OCI-LY1 (cell line): ENCODE measurements around the gene MAST4.

ENCODE experiments used
- H2AFZ ChIP-seq: fragments of 200-600 bp; sonication (generic), shearing (Covaris generic); 2 replicates; pipeline ENCODE4 v1.6.0; 2014; ENCODE audit warnings: antibody characterized with exemption, mild to moderate bottlenecking, low read length
- H3F3A ChIP-seq: fragments of 200-600 bp; sonication (generic), shearing (Covaris generic); 2 replicates; pipeline ENCODE4 v1.6.0; 2014; ENCODE audit warnings: mild to moderate bottlenecking, antibody characterized with exemption, low read length, moderate library complexity; ENCODE audit not compliant: insufficient read depth
- H3K27ac ChIP-seq: fragments of 200-600 bp; sonication (generic); 2 replicates; pipeline ENCODE4 v1.5.1; 2014; ENCODE audit warnings: low read length, mixed run types, mild to moderate bottlenecking, low read depth; ENCODE audit not compliant: poor library complexity, severe bottlenecking
- H3K27me3 ChIP-seq: fragments of 200-600 bp; sonication (generic); 2 replicates; pipeline ENCODE4 v1.6.0; 2014; ENCODE audit warnings: antibody characterized with exemption, mild to moderate bottlenecking, low read length, moderate library complexity; ENCODE audit not compliant: insufficient read depth
- H3K36me3 ChIP-seq: fragments of 200-600 bp; sonication (generic); 2 replicates; pipeline ENCODE4 v1.6.1; 2014; ENCODE audit warnings: mild to moderate bottlenecking, antibody characterized with exemption, low read length, moderate library complexity, mixed read lengths; ENCODE audit not compliant: insufficient read depth
- H3K4me1 ChIP-seq: fragments of 200-600 bp; sonication (generic); 2 replicates; pipeline ENCODE4 v1.5.1; 2014; ENCODE audit warnings: mild to moderate bottlenecking, low read length, moderate library complexity; ENCODE audit not compliant: insufficient read depth, severe bottlenecking
- H3K4me2 ChIP-seq: fragments of 200-600 bp; sonication (generic), shearing (Covaris generic); 2 replicates; pipeline ENCODE4 v1.6.1; 2014; ENCODE audit warnings: low read length
- H3K4me3 ChIP-seq: fragments of 200-600 bp; sonication (generic); 2 replicates; pipeline ENCODE4 v1.5.1; 2014; ENCODE audit warnings: low read length, low read depth, mild to moderate bottlenecking, mixed read lengths; ENCODE audit not compliant: poor library complexity, severe bottlenecking
- H3K79me2 ChIP-seq: fragments of 200-600 bp; shearing (Covaris generic); 2 replicates; pipeline ENCODE4 v1.6.1; 2016; ENCODE audit warnings: mixed run types, low read length, mixed read lengths; ENCODE audit not compliant: insufficient read depth
- H3K9ac ChIP-seq: fragments of 200-600 bp; sonication (generic), shearing (Covaris generic); 2 replicates; pipeline ENCODE4 v1.6.1; 2014; ENCODE audit warnings: mild to moderate bottlenecking, low read length, mixed read lengths
- H3K9me2 ChIP-seq: fragments of 200-600 bp; sonication (generic), shearing (Covaris generic); 2 replicates; pipeline ENCODE4 v1.6.1; 2014; ENCODE audit warnings: low read depth, mild to moderate bottlenecking, low read length, mixed read lengths
- H3K9me3 ChIP-seq: fragments of 200-600 bp; shearing (Covaris generic); 2 replicates; pipeline ENCODE4 v1.6.1; 2014; ENCODE audit warnings: low read length, mixed read lengths
- H4K20me1 ChIP-seq: fragments of 200-600 bp; sonication (generic), shearing (Covaris generic); 2 replicates; pipeline ENCODE4 v1.6.0; 2016; ENCODE audit warnings: mild to moderate bottlenecking, low read length; ENCODE audit not compliant: insufficient read depth
- EZH2 ChIP-seq: fragments of 200-600 bp; sonication (generic), shearing (Covaris generic); IDR thresholded peaks from 2 replicates; pipeline ENCODE4 v1.8.0; 2017; ENCODE audit warnings: borderline replicate concordance, mixed run types, mild to moderate bottlenecking, antibody characterized with exemption, low read length, moderate library complexity, mixed read lengths
- TF ChIP-seq, protein P1 (sequence below): fragments of 200-600 bp; sonication (generic), shearing (Covaris generic); IDR thresholded peaks from 2 replicates; pipeline ENCODE4 v1.5.1; 2017; ENCODE audit warnings: mild to moderate bottlenecking, antibody characterized with exemption, low read length, moderate library complexity, mixed read lengths

The MAST4 gene

DNA sequence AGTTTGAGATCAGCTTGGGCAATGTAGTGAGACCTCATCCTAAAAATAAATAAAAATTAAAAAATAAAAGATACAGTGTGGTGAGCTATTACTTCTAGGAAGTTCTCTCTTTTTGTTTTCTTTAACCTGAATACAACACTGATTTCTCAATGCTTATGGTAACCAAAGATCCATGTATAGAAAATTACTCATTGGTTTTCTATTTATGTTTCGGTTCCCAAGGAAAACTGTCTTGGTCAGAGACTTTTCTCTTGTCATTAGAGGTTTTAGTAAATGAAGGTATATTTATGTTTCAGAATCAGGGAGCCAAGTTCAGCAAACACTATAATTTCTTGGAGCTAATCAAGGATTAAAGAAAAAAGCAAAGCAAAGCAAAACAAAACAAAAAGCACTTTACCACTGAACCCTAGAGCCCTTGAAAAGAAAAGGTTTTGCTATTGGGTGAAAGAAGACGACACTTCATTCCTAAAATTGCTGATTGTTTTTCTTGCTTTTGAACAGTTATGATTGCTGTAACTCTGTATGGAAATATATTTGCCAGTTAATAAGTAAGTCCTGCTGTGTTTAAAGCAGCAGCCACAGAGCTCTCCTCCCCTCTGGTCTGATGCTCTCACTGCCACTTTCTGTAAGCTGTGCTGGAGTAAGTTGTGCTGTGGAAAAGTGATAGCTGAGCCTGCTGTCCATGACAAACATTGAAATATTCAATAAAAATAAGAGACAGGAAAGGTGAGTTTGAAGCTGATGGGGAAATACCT, 302.2 kb downstream of the MAST4 start:
- Histone ChIP-seq H3K36me3 (no peaks in the 10 kb centered on the region), H3K9ac (no peak overlapping the region), H4K20me1 (no peaks in the 10 kb centered on the region), H3K4me2 (no peak overlapping the region), H3K27ac (no peak overlapping the region), H2AFZ (no peak overlapping the region), H3K4me3 (no peak overlapping the region), H3K9me3 (no peaks in the 10 kb centered on the region), H3K27me3 (no peaks in the 10 kb centered on the region), H3F3A (no peaks in the 10 kb centered on the region), H3K4me1 (no peaks in the 10 kb centered on the region), H3K9me2 (no peaks in the 10 kb centered on the region), H3K79me2 (no peaks in the 10 kb centered on the region)
- TF ChIP-seq EZH2 = no peak
- TF ChIP-seq, protein P1, sequence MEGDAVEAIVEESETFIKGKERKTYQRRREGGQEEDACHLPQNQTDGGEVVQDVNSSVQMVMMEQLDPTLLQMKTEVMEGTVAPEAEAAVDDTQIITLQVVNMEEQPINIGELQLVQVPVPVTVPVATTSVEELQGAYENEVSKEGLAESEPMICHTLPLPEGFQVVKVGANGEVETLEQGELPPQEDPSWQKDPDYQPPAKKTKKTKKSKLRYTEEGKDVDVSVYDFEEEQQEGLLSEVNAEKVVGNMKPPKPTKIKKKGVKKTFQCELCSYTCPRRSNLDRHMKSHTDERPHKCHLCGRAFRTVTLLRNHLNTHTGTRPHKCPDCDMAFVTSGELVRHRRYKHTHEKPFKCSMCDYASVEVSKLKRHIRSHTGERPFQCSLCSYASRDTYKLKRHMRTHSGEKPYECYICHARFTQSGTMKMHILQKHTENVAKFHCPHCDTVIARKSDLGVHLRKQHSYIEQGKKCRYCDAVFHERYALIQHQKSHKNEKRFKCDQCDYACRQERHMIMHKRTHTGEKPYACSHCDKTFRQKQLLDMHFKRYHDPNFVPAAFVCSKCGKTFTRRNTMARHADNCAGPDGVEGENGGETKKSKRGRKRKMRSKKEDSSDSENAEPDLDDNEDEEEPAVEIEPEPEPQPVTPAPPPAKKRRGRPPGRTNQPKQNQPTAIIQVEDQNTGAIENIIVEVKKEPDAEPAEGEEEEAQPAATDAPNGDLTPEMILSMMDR = no peak

DNA sequence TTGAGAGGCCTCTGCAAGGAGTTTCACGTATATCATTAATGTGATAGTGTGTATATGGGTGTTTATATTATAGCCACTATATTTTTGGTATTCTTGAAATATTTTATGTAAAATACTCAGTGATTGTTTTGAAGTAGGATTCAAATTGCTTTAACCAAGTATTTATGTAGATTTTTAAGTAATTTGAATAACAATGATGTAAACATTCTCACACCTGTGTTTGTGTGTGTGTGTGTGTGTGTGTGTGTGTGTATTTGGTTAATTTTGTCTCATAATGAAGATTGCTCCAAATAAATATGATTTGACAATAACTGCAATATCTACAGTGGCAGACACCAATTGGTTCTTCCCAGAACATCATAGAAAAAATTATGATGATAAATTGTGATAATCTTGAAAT, 307.0 kb downstream of the MAST4 start:
- H3K4me2 ChIP-seq = no peak overlapping the region
- no peaks in the 10 kb centered on the region for H3K9me2 ChIP-seq
- H3K27ac ChIP-seq = no peak overlapping the region
- H3K79me2 ChIP-seq = no peaks in the 10 kb centered on the region
- H3K4me3 ChIP-seq = no peak overlapping the region
- no peaks in the 10 kb centered on the region for H3K27me3 ChIP-seq
- H4K20me1 ChIP-seq = no peaks in the 10 kb centered on the region
- no peaks in the 10 kb centered on the region for H3F3A ChIP-seq
- no peak overlapping the region for H2AFZ ChIP-seq
- TF ChIP-seq, protein P1 = no peak
- no peaks in the 10 kb centered on the region for H3K36me3 ChIP-seq
- H3K9me3 ChIP-seq = no peaks in the 10 kb centered on the region
- H3K9ac ChIP-seq = no peak overlapping the region
- H3K4me1 ChIP-seq = no peaks in the 10 kb centered on the region

DNA sequence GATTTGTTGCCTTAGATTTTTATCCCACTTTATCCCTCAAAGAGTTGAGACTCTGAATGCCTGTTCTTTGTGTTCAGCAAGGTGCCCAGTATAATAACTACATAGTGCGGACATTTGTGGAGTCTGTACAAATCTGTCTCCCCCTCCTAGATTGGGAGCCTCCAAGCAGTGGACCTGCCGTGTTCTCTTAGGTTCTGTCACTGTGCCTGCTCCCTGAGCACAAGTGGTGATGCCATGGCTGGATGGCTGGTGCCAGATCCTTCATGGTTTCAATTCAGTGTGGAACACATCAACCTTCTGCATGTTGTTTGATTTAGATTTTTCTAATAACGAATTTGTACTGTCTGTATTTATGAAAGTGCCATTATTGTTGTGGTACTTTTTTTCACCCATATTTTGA, 307.5 kb downstream of the MAST4 start:
- H3K9ac ChIP-seq = no peak overlapping the region
- no peaks in the 10 kb centered on the region for H3K9me2 ChIP-seq
- no peaks in the 10 kb centered on the region for H4K20me1 ChIP-seq
- H3K27me3 ChIP-seq = no peaks in the 10 kb centered on the region
- no peaks in the 10 kb centered on the region for H3K36me3 ChIP-seq
- H3K4me2 ChIP-seq = no peak overlapping the region
- no peak overlapping the region for H2AFZ ChIP-seq
- H3F3A ChIP-seq = no peaks in the 10 kb centered on the region
- no peak overlapping the region for H3K27ac ChIP-seq
- TF ChIP-seq, protein P1 = no peak
- no peak for TF ChIP-seq EZH2
- H3K4me3 ChIP-seq = no peak overlapping the region
- no peaks in the 10 kb centered on the region for H3K9me3 ChIP-seq
- no peaks in the 10 kb centered on the region for H3K4me1 ChIP-seq
- no peaks in the 10 kb centered on the region for H3K79me2 ChIP-seq
